PC-3 (cell line): ENCODE results near the gene ANKRD66. TPM values are rescaled to one million over a fixed set of nuclear protein-coding genes. Genes with fewer than 3 reads are reported as not detected.
"Not testable (repeated sequence)": the region's sequence is repeated elsewhere in the genome, so short reads cannot be mapped to it uniquely, and the experiment has no call there.

ENCODE experiments used
- ATAC-seq: fragments of 200-7000 bp; cut with Tn5 transposase; 2 replicates; pipeline ENCODE4 v1.9.1; 2020; ENCODE audit warnings: mild to moderate bottlenecking, moderate library complexity
- BruUV-seq: library from RNA; stranded (reverse); fragments of 400-500 nt; replicated peaks from 2 replicates; lab custom pipeline; 2021; lab: Mats Ljungman, UMichigan
- CTCF ChIA-PET: fragments of 300-600 bp; sonication (Branson Sonifier 250); formaldehyde crosslinking; loops from one replicate; lab custom pipeline; 2022; ENCODE audit warnings: antibody characterized with exemption; lab: Charles Lee
- POLR2A ChIA-PET: fragments of 300-600 bp; sonication (Branson Sonifier 250); formaldehyde crosslinking; loops from one replicate; lab custom pipeline; 2022; ENCODE audit warnings: antibody characterized with exemption; ENCODE audit not compliant: unreplicated experiment; lab: Charles Lee
- DNase-seq: peaks from one replicate; pipeline ENCODE4 v3.0.0-alpha.2; 2015
- H2AFZ ChIP-seq: fragments of 300-600 bp; sonication (generic); 2 replicates; pipeline ENCODE4 v1.6.0; 2016; ENCODE audit warnings: antibody characterized with exemption, low read length
- H3F3A ChIP-seq: fragments of 300-600 bp; sonication (generic); one replicate; pipeline ENCODE4 v1.6.0; 2017; ENCODE audit warnings: antibody characterized with exemption, low read length, control low read depth, mild to moderate bottlenecking; ENCODE audit not compliant: unreplicated experiment
- H3K27ac ChIP-seq: fragments of 300-600 bp; sonication (generic); 2 replicates; pipeline ENCODE4 v1.5.1; 2016; ENCODE audit warnings: mild to moderate bottlenecking, low read length
- H3K27me3 ChIP-seq: fragments of 300-600 bp; sonication (generic); 2 replicates; pipeline ENCODE4 v1.6.1; 2016; ENCODE audit warnings: low read length, mixed read lengths
- H3K36me3 ChIP-seq: fragments of 300-600 bp; sonication (generic); 2 replicates; pipeline ENCODE4 v1.6.1; 2016; ENCODE audit warnings: low read depth, mixed run types, low read length, mixed read lengths
- H3K4me1 ChIP-seq: fragments of 300-600 bp; sonication (generic); 2 replicates; pipeline ENCODE4 v1.5.1; 2016; ENCODE audit warnings: low read length; ENCODE audit not compliant: insufficient read depth
- H3K4me2 ChIP-seq: fragments of 300-600 bp; sonication (generic); 2 replicates; pipeline ENCODE4 v1.6.0; 2016; ENCODE audit warnings: low read length
- H3K4me3 ChIP-seq: fragments of 300-600 bp; sonication (generic); 2 replicates; pipeline ENCODE4 v1.5.1; 2016; ENCODE audit warnings: mild to moderate bottlenecking, low read length, mixed read lengths
- H3K79me2 ChIP-seq: fragments of 300-600 bp; sonication (generic); 2 replicates; pipeline ENCODE4 v1.6.1; 2017; ENCODE audit warnings: low read length, mixed read lengths
- H3K9ac ChIP-seq: fragments of 300-600 bp; sonication (generic); 2 replicates; pipeline ENCODE4 v1.6.0; 2016; ENCODE audit warnings: mild to moderate bottlenecking, low read length
- H3K9me2 ChIP-seq: fragments of 300-600 bp; sonication (generic); replicated peaks from 2 replicates; pipeline ENCODE4 v1.6.1; 2016; ENCODE audit warnings: mixed run types, low read length, mixed read lengths
- H3K9me3 ChIP-seq: fragments of 300-600 bp; sonication (generic); 2 replicates; pipeline ENCODE4 v1.6.1; 2016; ENCODE audit warnings: low read length, mixed read lengths
- H4K20me1 ChIP-seq: fragments of 300-600 bp; sonication (generic); 2 replicates; pipeline ENCODE4 v1.6.1; 2016; ENCODE audit warnings: low read length, mixed read lengths
- EZH2 ChIP-seq: fragments of 300-600 bp; sonication (generic); IDR thresholded peaks from one replicate; pipeline ENCODE4 v1.6.1; 2017; ENCODE audit warnings: antibody characterized with exemption, mild to moderate bottlenecking, low read length; ENCODE audit not compliant: unreplicated experiment
- EZH2phosphoT487 ChIP-seq: fragments of 300-600 bp; sonication (generic); IDR thresholded peaks from 2 replicates; pipeline ENCODE4 v1.6.1; 2018; ENCODE audit warnings: mild to moderate bottlenecking, antibody characterized with exemption, low read length, borderline replicate concordance
- intact Hi-C: fragments of 100-400 bp; cut with micrococcal nuclease; formaldehyde crosslinking; loops from 2 replicates; pipeline ENCODE4 v1.9.0; 2023
- total RNA-seq: library from RNA; depleted of rRNA; stranded (reverse); fragments of >200 nt; gene quantifications from 2 replicates; pipeline ENCODE4 v1.2.3, GENCODE V29; 2014
- TF ChIP-seq, protein P1 (sequence below): fragments of 300-600 bp; sonication (generic); conservative IDR thresholded peaks from 2 replicates; pipeline ENCODE4 v1.5.1; 2017; ENCODE audit warnings: antibody characterized with exemption, low read depth, mild to moderate bottlenecking, low read length

ANKRD66 gene
- total RNA-seq, 1 experiment from 2014 or later = not detected

- Histone ChIP-seq H3K4me2 (no peak overlapping the region), H3F3A (no peaks in the 10 kb centered on the region), H3K9me3 (no peaks in the 10 kb centered on the region), H3K36me3 (no peaks in the 10 kb centered on the region), H3K9ac (no peak overlapping the region), H3K27ac (no peak overlapping the region), H4K20me1 (no peaks in the 10 kb centered on the region), H3K4me3 (no peak overlapping the region), H3K79me2 (no peaks in the 10 kb centered on the region), H3K9me2 (no peaks in the 10 kb centered on the region; the same call in 1 of the 2 replicates), H2AFZ (no peak overlapping the region), H3K4me1 (no peaks in the 10 kb centered on the region), H3K27me3 (no peaks in the 10 kb centered on the region)
- POLR2A ChIA-PET = interaction anchor here (0.6 kb wide), 1 partner anchor 626 kb away, joined by 3 read pairs; no protein-coding TSS in a partner anchor
- no TSS peak for BruUV-seq
- TF ChIP-seq EZH2phosphoT487 = no peak
- DNase-seq (no peak), ATAC-seq (no peak)
- CTCF ChIA-PET = no interaction called here
- intact Hi-C loops = no loop called here
Measured at GRCh38 chr6:46743425-46744158, 3.1 kb upstream of the ANKRD66 start.

DNA sequence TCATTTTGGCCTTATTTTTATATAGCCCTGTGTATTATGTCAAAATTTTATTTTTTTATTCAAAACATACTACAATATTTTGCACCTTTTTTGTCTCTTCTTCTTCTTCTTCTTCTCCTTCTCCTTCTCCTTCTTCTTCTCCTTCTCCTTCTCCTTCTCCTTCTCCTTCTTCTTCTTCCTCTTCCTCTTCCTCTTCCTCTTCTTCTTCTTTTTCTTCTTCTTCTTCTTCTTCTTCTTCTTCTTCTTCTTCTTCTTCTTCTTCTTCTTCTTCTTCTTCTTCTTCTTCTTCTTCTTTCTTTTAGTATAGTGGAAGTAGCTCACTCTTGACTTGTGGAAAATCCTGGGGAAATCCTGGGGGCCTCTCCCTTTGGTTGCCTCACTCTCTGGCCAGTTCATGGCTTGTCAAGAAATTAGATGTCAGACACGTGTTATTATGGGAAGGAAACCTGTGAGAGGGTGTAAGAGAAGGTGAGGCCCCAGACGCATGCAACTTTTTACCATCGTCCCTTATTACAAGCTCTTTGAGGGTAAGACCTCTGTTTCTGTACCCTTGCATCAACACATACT is 2.5 kb upstream of the ANKRD66 start:
- H2AFZ ChIP-seq, H4K20me1 ChIP-seq, H3K4me3 ChIP-seq, H3K4me1 ChIP-seq, H3K9me2 ChIP-seq, H3F3A ChIP-seq, BruUV-seq, H3K4me2 ChIP-seq, CTCF ChIA-PET, POLR2A ChIA-PET, intact Hi-C loops, H3K9me3 ChIP-seq, H3K79me2 ChIP-seq, H3K9ac ChIP-seq, H3K27me3 ChIP-seq, H3K27ac ChIP-seq, H3K36me3 ChIP-seq, ATAC-seq, DNase-seq: not testable (repeated sequence)

DNA sequence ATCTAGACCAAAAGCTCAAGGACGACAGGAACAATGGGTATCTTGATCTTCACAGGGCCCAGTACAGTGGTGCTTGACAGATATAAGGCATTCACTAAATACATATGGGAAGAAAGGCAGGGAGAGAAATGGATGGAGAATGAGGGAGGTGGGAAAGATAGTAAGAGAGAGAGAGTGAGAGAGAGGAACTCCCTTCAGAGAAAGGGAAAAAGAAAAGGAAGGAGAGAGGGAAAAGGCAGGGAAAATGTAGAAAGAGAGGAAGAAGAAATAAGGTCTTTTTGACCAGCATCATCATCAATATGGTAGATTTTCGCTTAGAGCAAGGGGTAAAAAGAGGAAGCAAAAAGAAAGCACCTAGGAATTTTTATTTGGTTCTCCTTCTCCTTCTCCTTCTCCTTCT is 760 bp upstream of the ANKRD66 start:
- H3F3A ChIP-seq = no peaks in the 10 kb centered on the region
- H3K27ac ChIP-seq = no peak overlapping the region
- DNase-seq (no peak), ATAC-seq (no peak)
- no peaks in the 10 kb centered on the region for H4K20me1 ChIP-seq
- H3K9me3 ChIP-seq = no peaks in the 10 kb centered on the region
- H3K27me3 ChIP-seq = no peaks in the 10 kb centered on the region
- H3K36me3 ChIP-seq = no peaks in the 10 kb centered on the region
- no peaks in the 10 kb centered on the region for H3K79me2 ChIP-seq
- BruUV-seq = no TSS peak
- CTCF ChIA-PET = no interaction called here
- H2AFZ ChIP-seq = no peak overlapping the region
- no peaks in the 10 kb centered on the region for H3K4me1 ChIP-seq
- no peak overlapping the region for H3K4me2 ChIP-seq
- H3K9me2 ChIP-seq = no peaks in the 10 kb centered on the region; the same call in 1 of the 2 replicates
- TF ChIP-seq, protein P1, sequence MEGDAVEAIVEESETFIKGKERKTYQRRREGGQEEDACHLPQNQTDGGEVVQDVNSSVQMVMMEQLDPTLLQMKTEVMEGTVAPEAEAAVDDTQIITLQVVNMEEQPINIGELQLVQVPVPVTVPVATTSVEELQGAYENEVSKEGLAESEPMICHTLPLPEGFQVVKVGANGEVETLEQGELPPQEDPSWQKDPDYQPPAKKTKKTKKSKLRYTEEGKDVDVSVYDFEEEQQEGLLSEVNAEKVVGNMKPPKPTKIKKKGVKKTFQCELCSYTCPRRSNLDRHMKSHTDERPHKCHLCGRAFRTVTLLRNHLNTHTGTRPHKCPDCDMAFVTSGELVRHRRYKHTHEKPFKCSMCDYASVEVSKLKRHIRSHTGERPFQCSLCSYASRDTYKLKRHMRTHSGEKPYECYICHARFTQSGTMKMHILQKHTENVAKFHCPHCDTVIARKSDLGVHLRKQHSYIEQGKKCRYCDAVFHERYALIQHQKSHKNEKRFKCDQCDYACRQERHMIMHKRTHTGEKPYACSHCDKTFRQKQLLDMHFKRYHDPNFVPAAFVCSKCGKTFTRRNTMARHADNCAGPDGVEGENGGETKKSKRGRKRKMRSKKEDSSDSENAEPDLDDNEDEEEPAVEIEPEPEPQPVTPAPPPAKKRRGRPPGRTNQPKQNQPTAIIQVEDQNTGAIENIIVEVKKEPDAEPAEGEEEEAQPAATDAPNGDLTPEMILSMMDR = no peak
- no peak for TF ChIP-seq EZH2
- no peak for TF ChIP-seq EZH2phosphoT487
- no peak overlapping the region for H3K9ac ChIP-seq
- POLR2A ChIA-PET = interaction anchor here (0.7 kb wide), 1 partner anchor 36 kb away, joined by 13 read pairs; no protein-coding TSS in a partner anchor
- intact Hi-C loops = no loop called here
- no peak overlapping the region for H3K4me3 ChIP-seq
